Measurements from ENCODE around the gene CEP63. TPM values are rescaled to one million over a fixed set of nuclear protein-coding genes. Genes with fewer than 3 reads are reported as not detected.
A peak's percentile ranks its signal among the peaks of the same experiment; 100 is the strongest.

The CEP63 gene
- total RNA-seq, 1 donor from 2014 or later, result 26.3 TPM

DNA sequence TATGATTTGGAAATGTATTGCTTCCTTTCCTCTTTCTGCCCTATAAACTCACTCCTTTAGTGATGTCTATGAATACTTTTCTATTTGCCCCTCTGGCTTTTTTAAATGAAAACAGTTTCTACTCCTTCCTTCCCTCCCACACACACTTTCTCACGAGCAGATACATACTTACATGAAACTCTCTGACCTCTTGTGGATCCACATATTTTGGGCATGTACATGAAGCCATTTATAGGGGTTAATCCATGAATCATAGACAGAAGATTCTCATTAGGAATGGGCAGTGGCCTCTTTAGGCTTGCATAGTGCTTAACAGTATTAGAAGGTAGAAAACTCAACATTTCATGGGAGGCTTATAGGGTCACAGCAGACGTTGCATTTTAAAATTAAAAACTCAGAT lies 24.9 kb upstream of the CEP63 start:
- Mint-ChIP-seq H3K4me1 (ENCODE audit: unreplicated experiment) (peaks cover 67% of the 10 kb centered on the region), H3K9me3 (ENCODE audit: unreplicated experiment) (no peaks in the 10 kb centered on the region)
- no peak for DNase-seq (ENCODE audit: extremely low spot score, unreplicated experiment)

DNA sequence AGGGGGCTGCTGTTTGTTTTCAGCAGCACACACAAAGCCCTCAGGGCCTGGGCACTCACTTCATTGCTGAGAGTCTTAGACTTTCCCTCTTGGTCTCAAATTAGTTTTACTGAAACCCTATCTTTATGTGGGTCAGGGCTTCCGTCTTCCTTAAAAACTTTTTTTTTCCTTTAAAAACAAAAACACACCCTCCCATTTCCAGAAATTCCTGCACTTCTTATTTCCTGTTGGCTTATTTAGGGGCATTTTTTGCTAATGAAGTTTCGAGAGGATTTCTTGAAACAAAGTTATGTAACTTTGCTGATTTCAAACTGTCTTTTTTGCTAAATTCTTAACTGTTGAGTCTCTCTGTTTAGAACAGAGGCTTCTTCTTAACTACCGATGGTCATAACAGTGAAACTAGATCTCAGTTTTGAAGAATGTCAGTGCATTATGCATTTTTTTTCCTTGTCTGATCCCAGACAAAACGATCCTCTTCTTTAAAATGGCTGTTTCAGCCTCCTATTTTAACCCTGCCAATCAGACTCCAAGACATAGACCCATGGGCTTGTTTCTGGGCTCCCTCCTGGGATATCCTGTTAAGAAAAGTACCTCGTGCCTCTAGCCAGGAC lies 23.4 kb upstream of the CEP63 start:
- DNase-seq (ENCODE audit: extremely low spot score, unreplicated experiment), result peak; percentile 40
- TF ChIP-seq, protein P1, sequence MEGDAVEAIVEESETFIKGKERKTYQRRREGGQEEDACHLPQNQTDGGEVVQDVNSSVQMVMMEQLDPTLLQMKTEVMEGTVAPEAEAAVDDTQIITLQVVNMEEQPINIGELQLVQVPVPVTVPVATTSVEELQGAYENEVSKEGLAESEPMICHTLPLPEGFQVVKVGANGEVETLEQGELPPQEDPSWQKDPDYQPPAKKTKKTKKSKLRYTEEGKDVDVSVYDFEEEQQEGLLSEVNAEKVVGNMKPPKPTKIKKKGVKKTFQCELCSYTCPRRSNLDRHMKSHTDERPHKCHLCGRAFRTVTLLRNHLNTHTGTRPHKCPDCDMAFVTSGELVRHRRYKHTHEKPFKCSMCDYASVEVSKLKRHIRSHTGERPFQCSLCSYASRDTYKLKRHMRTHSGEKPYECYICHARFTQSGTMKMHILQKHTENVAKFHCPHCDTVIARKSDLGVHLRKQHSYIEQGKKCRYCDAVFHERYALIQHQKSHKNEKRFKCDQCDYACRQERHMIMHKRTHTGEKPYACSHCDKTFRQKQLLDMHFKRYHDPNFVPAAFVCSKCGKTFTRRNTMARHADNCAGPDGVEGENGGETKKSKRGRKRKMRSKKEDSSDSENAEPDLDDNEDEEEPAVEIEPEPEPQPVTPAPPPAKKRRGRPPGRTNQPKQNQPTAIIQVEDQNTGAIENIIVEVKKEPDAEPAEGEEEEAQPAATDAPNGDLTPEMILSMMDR (IDR thresholded peaks at IDR 0.05), result no peak
- peak overlapping the region; percentile 60 for H3K4me3 Mint-ChIP-seq (ENCODE audit: unreplicated experiment)
- H3K36me3 Mint-ChIP-seq (ENCODE audit: unreplicated experiment), result no peaks in the 10 kb centered on the region
- peaks cover 74% of the 10 kb centered on the region for H3K4me1 Mint-ChIP-seq (ENCODE audit: unreplicated experiment)
- no peaks in the 10 kb centered on the region for H3K27me3 Mint-ChIP-seq (ENCODE audit: unreplicated experiment)
- peak overlapping the region; percentile 95 for H3K27ac Mint-ChIP-seq (ENCODE audit: unreplicated experiment)
- no peaks in the 10 kb centered on the region for H3K9me3 Mint-ChIP-seq (ENCODE audit: unreplicated experiment)

More for the DNA sequence above, 24.9 kb upstream of the CEP63 start:
- H3K36me3 Mint-ChIP-seq (ENCODE audit: unreplicated experiment), result no peaks in the 10 kb centered on the region
- no peaks in the 10 kb centered on the region for H3K27me3 Mint-ChIP-seq (ENCODE audit: unreplicated experiment)
- TF ChIP-seq, protein P1 (IDR thresholded peaks at IDR 0.05), result no peak
- peak overlapping the region; percentile 95 for H3K27ac Mint-ChIP-seq (ENCODE audit: unreplicated experiment)
- H3K4me3 Mint-ChIP-seq (ENCODE audit: unreplicated experiment), result no peak overlapping the region

DNA sequence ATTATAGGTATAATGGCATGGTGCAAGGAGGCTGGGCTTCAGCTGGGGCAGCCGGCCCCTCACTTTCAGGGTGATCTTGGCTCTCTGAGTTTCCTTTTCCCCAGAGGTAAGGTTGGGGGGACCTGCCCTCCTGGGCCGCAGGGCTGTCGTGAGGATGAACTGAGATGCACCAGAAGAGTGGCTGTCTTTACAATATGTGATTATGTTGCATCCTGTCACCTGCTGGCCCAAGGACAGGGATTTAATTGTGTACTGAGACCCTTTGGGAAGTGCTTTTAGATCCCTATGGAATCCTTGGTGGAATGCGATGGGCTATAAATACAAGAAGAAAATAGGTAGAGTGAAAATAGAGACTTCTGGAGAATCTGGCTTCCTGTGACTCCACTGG lies 22.2 kb upstream of the CEP63 start:
- no peaks in the 10 kb centered on the region for H3K9me3 Mint-ChIP-seq (ENCODE audit: unreplicated experiment)
- peak overlapping the region; percentile 95 for H3K27ac Mint-ChIP-seq (ENCODE audit: unreplicated experiment)
- TF ChIP-seq, protein P1 (IDR thresholded peaks at IDR 0.05), result no peak
- H3K4me3 Mint-ChIP-seq (ENCODE audit: unreplicated experiment), result peak overlapping the region; percentile 60
- H3K36me3 Mint-ChIP-seq (ENCODE audit: unreplicated experiment), result no peaks in the 10 kb centered on the region
- H3K27me3 Mint-ChIP-seq (ENCODE audit: unreplicated experiment), result no peaks in the 10 kb centered on the region
- DNase-seq (ENCODE audit: extremely low spot score, unreplicated experiment), result no peak
- peaks cover 72% of the 10 kb centered on the region for H3K4me1 Mint-ChIP-seq (ENCODE audit: unreplicated experiment)

DNA sequence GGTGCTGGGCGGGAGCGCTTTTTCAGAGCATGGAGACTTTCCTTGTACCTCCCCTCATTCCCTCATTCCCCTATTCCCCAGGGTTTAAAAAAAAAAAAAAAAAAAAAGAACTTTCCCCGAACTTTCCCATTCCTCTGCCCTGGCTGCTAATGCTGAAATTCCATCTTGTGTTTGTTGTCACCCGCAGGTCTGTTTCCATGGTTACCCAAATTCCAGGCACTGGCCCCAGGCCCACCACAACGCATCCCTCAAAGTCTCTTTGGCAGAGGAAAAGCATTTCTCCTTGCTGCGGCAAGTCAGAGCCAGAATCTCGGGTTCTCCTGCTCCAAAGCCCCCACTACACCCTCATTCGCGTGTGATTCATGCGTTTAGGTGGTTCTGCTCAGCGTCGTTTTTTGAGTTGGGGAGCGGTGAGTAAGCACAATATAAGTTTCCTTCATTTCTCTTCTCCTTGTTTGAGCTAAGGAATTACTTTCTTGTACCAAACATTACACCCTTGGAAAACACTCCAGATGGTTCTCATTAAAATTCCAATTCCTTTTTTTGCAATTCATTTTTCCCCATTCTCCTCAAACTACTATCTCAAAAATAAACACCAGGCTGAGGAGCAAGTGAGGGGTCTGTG lies 21.7 kb upstream of the CEP63 start:
- H3K27ac Mint-ChIP-seq (ENCODE audit: unreplicated experiment), result peak overlapping the region; percentile 95
- peaks cover 77% of the 10 kb centered on the region for H3K4me1 Mint-ChIP-seq (ENCODE audit: unreplicated experiment)
- H3K36me3 Mint-ChIP-seq (ENCODE audit: unreplicated experiment), result no peaks in the 10 kb centered on the region
- peak; percentile 96 for DNase-seq (ENCODE audit: extremely low spot score, unreplicated experiment)
- H3K4me3 Mint-ChIP-seq (ENCODE audit: unreplicated experiment), result peak overlapping the region; percentile 60
- H3K9me3 Mint-ChIP-seq (ENCODE audit: unreplicated experiment), result no peaks in the 10 kb centered on the region
- no peaks in the 10 kb centered on the region for H3K27me3 Mint-ChIP-seq (ENCODE audit: unreplicated experiment)
- TF ChIP-seq, protein P1 (IDR thresholded peaks at IDR 0.05), result no peak

DNA sequence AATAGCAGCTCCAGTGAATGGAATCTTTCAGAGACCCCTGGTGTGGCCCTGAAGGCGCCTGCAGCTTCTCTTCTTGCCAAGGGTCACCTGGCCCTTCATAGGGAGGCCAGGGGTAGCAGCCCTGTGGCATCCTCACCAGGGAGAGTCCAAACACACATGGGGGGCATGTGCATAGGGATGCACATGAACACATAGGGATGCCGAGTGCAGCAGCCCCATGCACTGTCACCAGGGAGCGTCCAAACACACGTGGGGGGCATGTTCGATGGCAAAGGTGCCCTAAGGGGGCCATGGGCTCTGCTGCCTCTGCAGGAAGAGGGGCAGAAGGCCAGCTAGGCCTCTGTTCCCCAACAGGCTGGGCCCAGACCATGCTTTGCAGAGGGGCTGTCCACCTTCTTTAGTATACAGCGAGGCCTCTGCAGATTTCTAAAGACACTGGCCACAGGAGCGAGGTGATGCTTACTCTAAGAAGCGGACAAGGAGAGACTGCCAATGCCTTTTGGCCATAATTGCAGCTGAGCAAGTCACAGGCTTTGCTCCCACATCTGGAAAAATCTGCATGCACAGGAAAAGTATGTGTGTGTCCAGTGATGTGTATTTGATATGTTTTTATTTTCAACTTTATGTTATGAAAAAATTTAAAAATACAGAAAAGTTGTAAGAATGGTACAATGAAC lies 21.0 kb upstream of the CEP63 start:
- peaks cover 78% of the 10 kb centered on the region for H3K4me1 Mint-ChIP-seq (ENCODE audit: unreplicated experiment)
- no peaks in the 10 kb centered on the region for H3K27me3 Mint-ChIP-seq (ENCODE audit: unreplicated experiment)
- H3K36me3 Mint-ChIP-seq (ENCODE audit: unreplicated experiment), result no peaks in the 10 kb centered on the region
- TF ChIP-seq, protein P1 (IDR thresholded peaks at IDR 0.05), result peak; percentile 15
- H3K4me3 Mint-ChIP-seq (ENCODE audit: unreplicated experiment), result peak overlapping the region; percentile 27
- no peaks in the 10 kb centered on the region for H3K9me3 Mint-ChIP-seq (ENCODE audit: unreplicated experiment)
- DNase-seq (ENCODE audit: extremely low spot score, unreplicated experiment), result peak; percentile 82
- peak overlapping the region; percentile 95 for H3K27ac Mint-ChIP-seq (ENCODE audit: unreplicated experiment)

Data from osteocyte (in vitro differentiated cells).